GM12873 (cell line): ENCODE results near the gene ORC3.

Experiments used
- TF ChIP-seq, protein P1 (sequence below): IDR thresholded peaks from 2 replicates; pipeline ENCODE4 v1.5.1; 2012; ENCODE audit warnings: low read depth, mild to moderate bottlenecking, moderate library complexity, low read length, control low read depth; ENCODE audit not compliant: insufficient read depth; ENCODE audit errors: missing control alignments

Gene ORC3

GRCh38 chr6:87589693-87590416, at the start of gene ORC3, which contains the start of gene RARS2:
ORC3 (plus strand) TSS chr6:87590135; CDS start chr6:87590169, 34 bp downstream.
RARS2 (minus strand) TSS chr6:87589987; CDS start chr6:87589957, 30 bp downstream.
- TF ChIP-seq, protein P1, sequence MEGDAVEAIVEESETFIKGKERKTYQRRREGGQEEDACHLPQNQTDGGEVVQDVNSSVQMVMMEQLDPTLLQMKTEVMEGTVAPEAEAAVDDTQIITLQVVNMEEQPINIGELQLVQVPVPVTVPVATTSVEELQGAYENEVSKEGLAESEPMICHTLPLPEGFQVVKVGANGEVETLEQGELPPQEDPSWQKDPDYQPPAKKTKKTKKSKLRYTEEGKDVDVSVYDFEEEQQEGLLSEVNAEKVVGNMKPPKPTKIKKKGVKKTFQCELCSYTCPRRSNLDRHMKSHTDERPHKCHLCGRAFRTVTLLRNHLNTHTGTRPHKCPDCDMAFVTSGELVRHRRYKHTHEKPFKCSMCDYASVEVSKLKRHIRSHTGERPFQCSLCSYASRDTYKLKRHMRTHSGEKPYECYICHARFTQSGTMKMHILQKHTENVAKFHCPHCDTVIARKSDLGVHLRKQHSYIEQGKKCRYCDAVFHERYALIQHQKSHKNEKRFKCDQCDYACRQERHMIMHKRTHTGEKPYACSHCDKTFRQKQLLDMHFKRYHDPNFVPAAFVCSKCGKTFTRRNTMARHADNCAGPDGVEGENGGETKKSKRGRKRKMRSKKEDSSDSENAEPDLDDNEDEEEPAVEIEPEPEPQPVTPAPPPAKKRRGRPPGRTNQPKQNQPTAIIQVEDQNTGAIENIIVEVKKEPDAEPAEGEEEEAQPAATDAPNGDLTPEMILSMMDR: no peak

DNA sequence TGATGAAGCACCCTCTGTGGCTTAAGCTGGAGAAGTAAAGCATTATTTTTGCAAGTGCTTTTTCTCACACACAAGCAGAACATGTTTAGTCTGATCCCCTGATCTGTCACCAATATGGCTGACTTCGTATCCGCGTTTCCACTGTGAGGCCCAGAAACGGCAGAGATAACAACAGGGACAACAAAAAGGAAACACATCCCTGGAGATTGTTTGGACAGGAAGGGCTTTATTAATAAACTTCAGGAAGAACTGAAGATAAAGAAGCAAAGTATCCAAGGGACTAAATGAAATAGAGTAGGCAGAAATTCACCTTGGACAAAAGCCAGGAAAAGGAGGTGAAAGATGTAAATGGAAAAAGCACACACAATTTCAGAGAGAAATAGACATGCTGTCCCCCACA, 49.4 kb upstream of the ORC3 start:
- TF ChIP-seq, protein P1: no peak

GRCh38 chr6:87541041-87541440, 48.9 kb upstream of the ORC3 start:
- TF ChIP-seq, protein P1: no peak

DNA sequence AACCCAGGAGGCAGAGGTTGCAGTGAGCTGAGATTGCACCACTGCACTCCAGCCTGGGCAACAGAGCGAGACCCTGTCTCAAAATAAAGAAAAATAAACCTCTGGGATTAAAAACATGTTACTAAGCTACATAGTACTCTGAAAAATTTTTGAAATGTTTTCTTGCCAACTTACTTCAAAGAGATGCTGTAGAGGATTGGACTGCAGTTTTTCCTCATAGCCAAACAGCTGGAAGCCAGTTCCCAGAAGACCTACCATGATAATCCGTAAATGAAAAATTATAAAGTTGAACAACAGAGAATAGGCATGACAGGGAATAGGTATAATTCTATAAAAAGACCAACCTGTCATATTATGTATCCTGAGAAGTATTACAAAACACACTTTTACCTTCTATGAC, 48.2 kb upstream of the ORC3 start:
- TF ChIP-seq, protein P1: no peak

GRCh38 chr6:87543696-87544473, 46.0 kb upstream of the ORC3 start:
- TF ChIP-seq, protein P1: no peak

- TF ChIP-seq, protein P1: no peak
Observed at GRCh38 chr6:87544474-87544735, 45.5 kb upstream of the ORC3 start.

- TF ChIP-seq, protein P1: no peak
Observed at GRCh38 chr6:87551799-87552198, 38.1 kb upstream of the ORC3 start.
